ENCODE measurements around the gene FAM168A.

Gene FAM168A

GRCh38 chr11:73384872-73385689 is 212.8 kb downstream of the FAM168A start:
- DNase-seq (ENCODE audit: insufficient read length, low spot score), result no peak
- no peak for FAIRE-seq

GRCh38 chr11:73384531-73384871 is 213.4 kb downstream of the FAM168A start:
- FAIRE-seq, result no peak

More at GRCh38 chr11:73384872-73385689, 212.8 kb downstream of the FAM168A start:
- TF ChIP-seq POLR2A (IDR thresholded peaks at IDR 0.05; ENCODE audit: low read depth, low read length), result no peak

GRCh38 chr11:73384125-73384441 is 213.8 kb downstream of the FAM168A start:
- TF ChIP-seq POLR2A (IDR thresholded peaks at IDR 0.05; ENCODE audit: low read depth, low read length), result no peak
- DNase-seq (ENCODE audit: insufficient read length, low spot score) (no peak), FAIRE-seq (no peak)

More at GRCh38 chr11:73384531-73384871, 213.4 kb downstream of the FAM168A start:
- no peak for DNase-seq (ENCODE audit: insufficient read length, low spot score)
- TF ChIP-seq POLR2A (IDR thresholded peaks at IDR 0.05; ENCODE audit: low read depth, low read length), result no peak

GRCh38 chr11:73383249-73384124 is 214.4 kb downstream of the FAM168A start:
- TF ChIP-seq POLR2A (IDR thresholded peaks at IDR 0.05; ENCODE audit: low read depth, low read length), result no peak
- DNase-seq (ENCODE audit: insufficient read length, low spot score), result no peak
- FAIRE-seq, result no peak

GRCh38 chr11:73382747-73383146 is 215.2 kb downstream of the FAM168A start:
- DNase-seq (ENCODE audit: insufficient read length, low spot score) (no peak), FAIRE-seq (no peak)
- TF ChIP-seq POLR2A (IDR thresholded peaks at IDR 0.05; ENCODE audit: low read depth, low read length), result no peak

GRCh38 chr11:73382183-73382582 is 215.7 kb downstream of the FAM168A start:
- no peak for TF ChIP-seq POLR2A (IDR thresholded peaks at IDR 0.05; ENCODE audit: low read depth, low read length)
- FAIRE-seq (no peak), DNase-seq (ENCODE audit: insufficient read length, low spot score) (no peak)

- no peak for DNase-seq (ENCODE audit: insufficient read length, low spot score)
- FAIRE-seq, result no peak
- no peak for TF ChIP-seq POLR2A (IDR thresholded peaks at IDR 0.05; ENCODE audit: low read depth, low read length)
These were observed 216.3 kb downstream of the FAM168A start for GRCh38 chr11:73381589-73381988.

- DNase-seq (ENCODE audit: insufficient read length, low spot score) (no peak), FAIRE-seq (no peak)
- TF ChIP-seq POLR2A (IDR thresholded peaks at IDR 0.05; ENCODE audit: low read depth, low read length), result no peak
These were observed 217.0 kb downstream of the FAM168A start for GRCh38 chr11:73380897-73381410.

- no peak for TF ChIP-seq POLR2A (IDR thresholded peaks at IDR 0.05; ENCODE audit: low read depth, low read length)
- DNase-seq (ENCODE audit: insufficient read length, low spot score) (no peak), FAIRE-seq (no peak)
These were observed 217.6 kb downstream of the FAM168A start for GRCh38 chr11:73380331-73380730.

GRCh38 chr11:73379189-73379880 is 218.6 kb downstream of the FAM168A start:
- FAIRE-seq (no peak), DNase-seq (ENCODE audit: insufficient read length, low spot score) (no peak)
- no peak for TF ChIP-seq POLR2A (IDR thresholded peaks at IDR 0.05; ENCODE audit: low read depth, low read length)

- no peak for FAIRE-seq
- peak; percentile 91 for DNase-seq (ENCODE audit: insufficient read length, low spot score)
- TF ChIP-seq POLR2A (IDR thresholded peaks at IDR 0.05; ENCODE audit: low read depth, low read length), result peak; percentile 86
These were observed 220.9 kb downstream of the FAM168A start for GRCh38 chr11:73376803-73377629.

GRCh38 chr11:73376160-73376802 is 221.6 kb downstream of the FAM168A start, which contains the start of gene RELT:
RELT (plus strand) TSS chr11:73376399; CDS start chr11:73389137, 12,738 bp downstream.
- peak; percentile 97 for DNase-seq (ENCODE audit: insufficient read length, low spot score)
- peak; percentile 100 for TF ChIP-seq POLR2A (IDR thresholded peaks at IDR 0.05; ENCODE audit: low read depth, low read length)
- no peak for FAIRE-seq

GRCh38 chr11:73375830-73376159 is 222.1 kb downstream of the FAM168A start:
- no peak for TF ChIP-seq POLR2A (IDR thresholded peaks at IDR 0.05; ENCODE audit: low read depth, low read length)
- FAIRE-seq, result no peak
- no peak for DNase-seq (ENCODE audit: insufficient read length, low spot score)

Data from H54 (cell line).